Iris pigment epithelial cell (primary cell): Measurements from ENCODE around the gene MYBBP1A.

Experiments
- DNase-seq: peaks from one replicate; pipeline ENCODE4 v3.0.0-alpha.2; 2011; ENCODE audit warnings: low read depth

Gene MYBBP1A

GRCh38 chr17:4573115-4573514, 17.9 kb upstream of the MYBBP1A start:
- no peak for DNase-seq

- DNase-seq: no peak
These were observed 16.9 kb upstream of the MYBBP1A start for GRCh38 chr17:4572131-4572530.

- DNase-seq: no peak
These were observed 14.4 kb upstream of the MYBBP1A start for GRCh38 chr17:4569591-4569990.

GRCh38 chr17:4566785-4567184, 11.6 kb upstream of the MYBBP1A start:
- peak; percentile 38 for DNase-seq

- peak; percentile 80 for DNase-seq
These were observed 10.3 kb upstream of the MYBBP1A start for GRCh38 chr17:4565209-4566141.

- DNase-seq: no peak
These were observed 7.1 kb upstream of the MYBBP1A start for GRCh38 chr17:4562015-4562969.

- DNase-seq: no peak
These were observed 5.7 kb upstream of the MYBBP1A start for GRCh38 chr17:4560837-4561256.

GRCh38 chr17:4560421-4560820, 5.2 kb upstream of the MYBBP1A start, which contains the start of gene GGT6:
Gene GGT6 (minus strand): TSS chr17:4560577. CDS start chr17:4560521, 56 bp downstream.
- DNase-seq: no peak

GRCh38 chr17:4559966-4560365, 4.8 kb upstream of the MYBBP1A start:
- DNase-seq: no peak

GRCh38 chr17:4559139-4559791, 4.1 kb upstream of the MYBBP1A start:
- DNase-seq: no peak

- no peak for DNase-seq
These were observed 3.3 kb upstream of the MYBBP1A start for GRCh38 chr17:4558347-4558971.

GRCh38 chr17:4557626-4558346, 2.6 kb upstream of the MYBBP1A start:
- DNase-seq: no peak

GRCh38 chr17:4556996-4557395, 1.8 kb upstream of the MYBBP1A start:
- DNase-seq: no peak

- no peak for DNase-seq
These were observed 932 bp upstream of the MYBBP1A start for GRCh38 chr17:4555873-4556759.

GRCh38 chr17:4554441-4554996, 665 bp downstream of the MYBBP1A start:
- DNase-seq: no peak

GRCh38 chr17:4553669-4554068, 1.5 kb downstream of the MYBBP1A start:
- DNase-seq: no peak

- no peak for DNase-seq
These were observed 3.2 kb downstream of the MYBBP1A start for GRCh38 chr17:4551796-4552525.

GRCh38 chr17:4551141-4551540, 4.0 kb downstream of the MYBBP1A start:
- no peak for DNase-seq

- no peak for DNase-seq
These were observed 4.6 kb downstream of the MYBBP1A start for GRCh38 chr17:4550534-4551039.
